A549 (cell line): ENCODE data around the gene SMCO2. TPM values are rescaled to one million over a fixed set of nuclear protein-coding genes. Genes with fewer than 3 reads are reported as not detected.

ENCODE experiments used
- ATAC-seq, 2 experiments: fragments of 200-7000 bp in 1 of 2; fragments of >200 bp in 1 of 2; cut with Nextera tagmentation in 1 of 2; cut with Tn5 transposase in 1 of 2; 3 replicates each; pipeline versions ENCODE4 v1.8.0 to v1.9.1; 2018 to 2020; ENCODE audit warnings: mild to moderate bottlenecking in 1 of 2, moderate library complexity in 1 of 2
- CTCF ChIA-PET: fragments of 300-600 bp; sonication (Branson Sonifier 250); formaldehyde crosslinking; extraction: SDS; loops from one replicate; lab custom pipeline; 2021; ENCODE audit warnings: antibody characterized with exemption, inconsistent platforms; lab: Yijun Ruan, JAX
- POLR2A ChIA-PET: fragments of 350-600 bp; formaldehyde crosslinking; extraction: SDS; loops from one replicate; lab custom pipeline; 2021; ENCODE audit warnings: antibody characterized with exemption, inconsistent platforms; lab: Yijun Ruan, JAX
- DNase-seq, 2 experiments: peaks; one replicate each; pipeline versions ENCODE4 v3.0.0 to v3.0.0-alpha.2; 2011 to 2016; ENCODE audit warnings: low read depth in 1 of 2, low spot score in 1 of 2
- FAIRE-seq: peaks from 2 replicates; lab custom pipeline; 2011; peaks lifted over from hg19 to GRCh38; lab: Jason Lieb, UNC
- H3K27ac ChIP-seq, 2 experiments: fragments of >200 bp; sonication (Bioruptor Twin); formaldehyde crosslinking; 3 replicates each; pipeline ENCODE4 v1.5.1; 2016 to 2017
- H3K4me1 ChIP-seq: fragments of >200 bp; sonication (Bioruptor Twin); formaldehyde crosslinking; 3 replicates; pipeline ENCODE4 v1.6.1; 2016
- H3K4me2 ChIP-seq: fragments of >200 bp; sonication (Bioruptor Twin); formaldehyde crosslinking; 3 replicates; pipeline ENCODE4 v1.6.1; 2016
- H3K4me3 ChIP-seq: fragments of >200 bp; sonication (Bioruptor Twin); formaldehyde crosslinking; 3 replicates; pipeline ENCODE4 v1.5.1; 2016
- H3K9me3 ChIP-seq: fragments of >200 bp; sonication (Bioruptor Twin); formaldehyde crosslinking; 3 replicates; pipeline ENCODE4 v1.6.1; 2016
- ATOH8 ChIP-seq: fragments of 250-450 bp; sonication (Bioruptor Pico); IDR thresholded peaks from 2 replicates; pipeline ENCODE4 v1.5.0; 2020; ENCODE audit warnings: low read depth, mild to moderate bottlenecking, moderate library complexity
- BCL3 ChIP-seq: fragments of >200 bp; sonication (Bioruptor Twin); formaldehyde crosslinking; IDR thresholded peaks from 3 replicates; pipeline ENCODE4 v1.6.1; 2016
- CEBPB ChIP-seq, 2 experiments: fragments of >200 bp in 1 of 2; sonication (Bioruptor Twin) in 1 of 2; formaldehyde crosslinking in 1 of 2; IDR thresholded peaks; 2 replicates each; pipeline ENCODE4 v1.6.1; 2012 to 2016
- EHF ChIP-seq: fragments of 250-450 bp; sonication (Bioruptor Pico); IDR thresholded peaks from 2 replicates; pipeline ENCODE4 v1.5.0; 2020; ENCODE audit warnings: mild to moderate bottlenecking
- FOSB ChIP-seq: fragments of 250-450 bp; sonication (Bioruptor Pico); IDR thresholded peaks from 2 replicates; pipeline ENCODE4 v1.5.0; 2020; ENCODE audit warnings: mild to moderate bottlenecking, moderate library complexity
- FOSL2 ChIP-seq, 2 experiments: fragments of 450-650 bp in 1 of 2; fragments of >200 bp in 1 of 2; sonication (Bioruptor Twin) in 1 of 2; formaldehyde crosslinking; IDR thresholded peaks; 2 replicates each; pipeline versions ENCODE4 v1.5.0 to v1.6.1; 2016 to 2020; ENCODE audit warnings: mild to moderate bottlenecking in 1 of 2, moderate library complexity in 1 of 2
- HEYL ChIP-seq: fragments of 250-450 bp; sonication (Bioruptor Pico); IDR thresholded peaks from 2 replicates; pipeline ENCODE4 v1.8.0; 2021; ENCODE audit warnings: mild to moderate bottlenecking, moderate library complexity
- HOXB13 ChIP-seq: fragments of 250-450 bp; sonication (Bioruptor Pico); IDR thresholded peaks from 2 replicates; pipeline ENCODE4 v1.5.0; 2020; ENCODE audit warnings: low read depth, mild to moderate bottlenecking, moderate library complexity
- HOXB5 ChIP-seq: fragments of 250-450 bp; sonication (Bioruptor Pico); IDR thresholded peaks from 2 replicates; pipeline ENCODE4 v1.5.0; 2020; ENCODE audit warnings: mild to moderate bottlenecking, moderate library complexity
- JUN ChIP-seq, 2 experiments: fragments of >200 bp; sonication (Bioruptor Twin); formaldehyde crosslinking; IDR thresholded peaks; 2 replicates in 1 of 2; 3 replicates in 1 of 2; pipeline ENCODE4 v1.6.1; 2016 to 2017
- NPAS2 ChIP-seq: fragments of 250-450 bp; sonication (Bioruptor Pico); IDR thresholded peaks from 2 replicates; pipeline ENCODE4 v1.8.0; 2022; ENCODE audit warnings: mild to moderate bottlenecking, moderate library complexity, borderline replicate concordance
- PBX3 ChIP-seq: IDR thresholded peaks from 2 replicates; pipeline ENCODE4 v1.6.1; 2012
- PHF8 ChIP-seq: fragments of 200-600 bp; sonication (generic); IDR thresholded peaks from 2 replicates; pipeline ENCODE4 v1.6.1; 2016; ENCODE audit warnings: low read depth, mild to moderate bottlenecking, antibody characterized with exemption, moderate library complexity, borderline replicate concordance
- RFX5 ChIP-seq: fragments of 450-650 bp; IDR thresholded peaks from 2 replicates; pipeline ENCODE4 v1.7.1; 2014; ENCODE audit warnings: antibody characterized with exemption, mild to moderate bottlenecking, moderate library complexity
- SMC3 ChIP-seq: fragments of >200 bp; sonication (Bioruptor Twin); formaldehyde crosslinking; IDR thresholded peaks from 3 replicates; pipeline ENCODE4 v1.6.1; 2018; ENCODE audit warnings: inconsistent platforms
- SREBF2 ChIP-seq: fragments of 450-650 bp; IDR thresholded peaks from 2 replicates; pipeline ENCODE4 v1.6.1; 2014; ENCODE audit warnings: mild to moderate bottlenecking, moderate library complexity
- ZFP36 ChIP-seq: fragments of 450-650 bp; IDR thresholded peaks from 2 replicates; pipeline ENCODE4 v1.6.1; 2014; ENCODE audit warnings: borderline replicate concordance; ENCODE audit not compliant: partially characterized antibody
- WGBS: methylation state at CpG from one replicate; pipeline ENCODE4 v1.1.6; 2017; ENCODE audit errors: missing lambda C conversion rate; 5-methylcytosine and 5-hydroxymethylcytosine counted together
- polyA plus RNA-seq, 4 experiments: library from polyadenylated mRNA; depleted of rRNA in 3 of 4; stranded (reverse); fragments of >200 nt; fragmentation: RNase III in 1 of 4; extraction: RNeasy Plus Mini Kit Qiagen cat#74134 plus additional on column Dnase treatment in 1 of 4; gene quantifications; 2 replicates in 3 of 4; 3 replicates in 1 of 4; pipeline ENCODE4 v1.2.3, GENCODE V29; 2011 to 2017
- TF ChIP-seq, protein P1 (sequence below): fragments of >200 bp; sonication (Bioruptor Twin); formaldehyde crosslinking; IDR thresholded peaks from 2 replicates; pipeline ENCODE4 v1.6.1; 2016
- TF ChIP-seq, protein P2 (sequence below): fragments of 150-350 bp; IDR thresholded peaks from 2 replicates; pipeline ENCODE4 v1.6.1; 2014; ENCODE audit warnings: low read depth, mild to moderate bottlenecking, low read length
- TF ChIP-seq, protein P3 (sequence below): IDR thresholded peaks from 2 replicates; pipeline ENCODE4 v1.6.1; 2012

SMCO2 gene
- polyA plus RNA-seq, 2 of the 4 experiments (the other 2 are of a cell fraction), result 0.14 to 0.28 TPM

DNA sequence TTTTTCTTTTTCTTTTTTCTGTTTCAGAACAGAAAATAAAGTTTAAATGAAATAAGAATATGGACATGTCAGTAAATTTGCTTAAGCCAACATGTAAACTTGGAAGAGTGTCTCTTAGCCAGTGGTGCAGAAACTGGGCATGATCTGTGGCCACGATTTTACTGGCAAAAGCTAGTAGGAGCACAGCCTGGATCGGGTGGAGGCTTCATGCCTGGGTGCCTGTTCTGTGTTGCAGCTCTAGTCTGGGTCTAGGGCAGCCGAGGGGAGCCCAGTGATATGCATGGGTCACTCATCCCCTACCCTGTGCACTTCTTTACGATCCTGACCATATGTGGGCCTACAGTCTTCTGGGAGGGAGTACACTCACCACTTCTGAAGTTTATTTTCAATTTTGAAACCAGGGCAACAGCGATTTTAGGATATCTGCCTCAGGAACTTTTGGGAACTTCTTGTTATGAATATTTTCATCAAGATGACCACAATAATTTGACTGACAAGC is 45.6 kb upstream of the SMCO2 start:
- Histone ChIP-seq H3K4me3 (no peak overlapping the region), H3K4me2 (no peak overlapping the region), H3K27ac (no peak overlapping the region), H3K4me1 (no peaks in the 10 kb centered on the region), H3K9me3 (0 out of 3 replicates have a peak, but pooled peaks cover 8% of the 10 kb centered on the region)
- CTCF ChIA-PET, result no interaction called here
- POLR2A ChIA-PET, result no interaction called here
- TF ChIP-seq, protein P1, sequence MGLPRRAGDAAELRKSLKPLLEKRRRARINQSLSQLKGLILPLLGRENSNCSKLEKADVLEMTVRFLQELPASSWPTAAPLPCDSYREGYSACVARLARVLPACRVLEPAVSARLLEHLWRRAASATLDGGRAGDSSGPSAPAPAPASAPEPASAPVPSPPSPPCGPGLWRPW, result no peak
- TF ChIP-seq SREBF2, result no peak
- TF ChIP-seq, protein P2, sequence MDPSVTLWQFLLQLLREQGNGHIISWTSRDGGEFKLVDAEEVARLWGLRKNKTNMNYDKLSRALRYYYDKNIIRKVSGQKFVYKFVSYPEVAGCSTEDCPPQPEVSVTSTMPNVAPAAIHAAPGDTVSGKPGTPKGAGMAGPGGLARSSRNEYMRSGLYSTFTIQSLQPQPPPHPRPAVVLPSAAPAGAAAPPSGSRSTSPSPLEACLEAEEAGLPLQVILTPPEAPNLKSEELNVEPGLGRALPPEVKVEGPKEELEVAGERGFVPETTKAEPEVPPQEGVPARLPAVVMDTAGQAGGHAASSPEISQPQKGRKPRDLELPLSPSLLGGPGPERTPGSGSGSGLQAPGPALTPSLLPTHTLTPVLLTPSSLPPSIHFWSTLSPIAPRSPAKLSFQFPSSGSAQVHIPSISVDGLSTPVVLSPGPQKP, result no peak
- TF ChIP-seq FOSB (CRISPR knock-in tag), result no peak
- no peak for TF ChIP-seq ZFP36
- no peak for TF ChIP-seq ATOH8 (CRISPR knock-in tag)
- no peak for TF ChIP-seq PBX3
- no peak for TF ChIP-seq PHF8
- ATAC-seq (no peak), FAIRE-seq (no peak), DNase-seq (no peak)
- WGBS, result 76% methylated on average over 5 of the region's 5 CpGs

DNA sequence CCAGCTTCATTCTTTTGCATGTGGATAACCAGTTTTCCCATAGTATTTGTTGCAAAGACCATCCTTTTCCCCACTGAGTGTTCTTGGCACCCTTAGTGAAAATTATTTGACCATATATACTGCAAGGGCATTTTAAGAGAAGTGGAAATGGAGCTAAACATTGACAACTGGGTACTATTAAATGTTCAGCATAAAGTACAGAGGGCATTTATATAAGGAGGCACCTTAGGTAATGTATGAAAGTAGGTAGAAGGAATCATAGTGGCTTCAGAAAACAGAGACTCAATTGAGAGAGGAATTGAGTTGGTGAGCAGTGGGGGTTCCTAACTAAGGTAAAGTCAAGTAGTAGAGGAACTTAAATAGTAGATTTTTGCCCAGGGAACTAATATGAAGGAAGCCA is 34.5 kb upstream of the SMCO2 start:
- FAIRE-seq, result no peak
- no peak for DNase-seq
- H3K9me3 ChIP-seq, result no peaks in the 10 kb centered on the region
- CTCF ChIA-PET, result interaction anchor here (0.6 to 1.5 kb wide), 4 partner anchors 13 to 27 kb away, joined by 3 to 4 read pairs (median 3); no protein-coding TSS in a partner anchor
- POLR2A ChIA-PET, result no interaction called here
- no peak overlapping the region for H3K4me3 ChIP-seq
- no peak overlapping the region for H3K27ac ChIP-seq
- no peak overlapping the region for H3K4me2 ChIP-seq
- TF ChIP-seq HOXB13 (CRISPR knock-in tag) (no peak), JUN (IDR thresholded peaks at IDR 0.05) (no peak), SMC3 (no peak), FOSL2 (IDR thresholded peaks at IDR 0.05) (no peak), FOSL2 (CRISPR knock-in tag; IDR thresholded peaks at IDR 0.05) (no peak), RFX5 (no peak), EHF (CRISPR knock-in tag) (no peak), BCL3 (no peak), HOXB5 (CRISPR knock-in tag) (no peak), HEYL (CRISPR knock-in tag) (no peak), CEBPB (IDR thresholded peaks at IDR 0.05) (no peak), NPAS2 (CRISPR knock-in tag) (no peak)
- TF ChIP-seq, protein P3, sequence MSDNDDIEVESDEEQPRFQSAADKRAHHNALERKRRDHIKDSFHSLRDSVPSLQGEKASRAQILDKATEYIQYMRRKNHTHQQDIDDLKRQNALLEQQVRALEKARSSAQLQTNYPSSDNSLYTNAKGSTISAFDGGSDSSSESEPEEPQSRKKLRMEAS, result no peak
- TF ChIP-seq, protein P1, result no peak
- no peak for ATAC-seq
- H3K4me1 ChIP-seq, result no peaks in the 10 kb centered on the region
